Thoracic aorta (tissue), 2 donors: ENCODE results near the gene NDUFA13. TPM values are rescaled to one million over a fixed set of nuclear protein-coding genes. Genes with fewer than 3 reads are reported as not detected.

Source experiments
- ATAC-seq: fragments of 150-250 bp; one replicate; pipeline ENCODE4 v1.8.0; 2017; ENCODE audit warnings: low read depth; ENCODE audit not compliant: insufficient number of reproducible peaks, low FRiP score
- DNase-seq: peaks from one replicate; pipeline ENCODE4 v3.0.0-alpha.2; 2020; ENCODE audit warnings: low spot score
- H3K27ac ChIP-seq, 2 donors: fragments of 200-600 bp; sonication (generic); 1 replicate in 1 of 2; 2 replicates in 1 of 2; pipeline ENCODE4 v1.5.1; 2016; ENCODE audit warnings: mild to moderate bottlenecking in 2 of 2, moderate library complexity in 2 of 2
- H3K27me3 ChIP-seq: fragments of 200-600 bp; sonication (generic); replicated peaks from 2 replicates; pipeline ENCODE4 v1.6.0; 2016; ENCODE audit warnings: mild to moderate bottlenecking; ENCODE audit not compliant: insufficient read depth
- H3K36me3 ChIP-seq: fragments of 200-600 bp; sonication (generic); one replicate; pipeline ENCODE4 v1.5.1; 2016
- H3K4me1 ChIP-seq, 2 donors: fragments of 200-600 bp; sonication (generic); 1 replicate in 1 of 2; 2 replicates in 1 of 2; pipeline versions ENCODE4 v1.5.1 to v1.6.0; 2016; ENCODE audit warnings: low read depth in 2 of 2, mild to moderate bottlenecking in 1 of 2; ENCODE audit not compliant: control insufficient read depth in 1 of 2
- H3K4me3 ChIP-seq: fragments of 200-600 bp; sonication (generic); 2 replicates; pipeline ENCODE4 v1.5.1; 2016; ENCODE audit warnings: mild to moderate bottlenecking
- H3K9me3 ChIP-seq: fragments of 200-600 bp; sonication (generic); 2 replicates; pipeline ENCODE4 v1.5.1; 2016
- CTCF ChIP-seq: fragments of 200-600 bp; sonication (generic); IDR thresholded peaks from one replicate; pipeline ENCODE4 v1.5.1; 2019; ENCODE audit warnings: antibody characterized with exemption
- total RNA-seq, 2 donors: library from RNA; depleted of rRNA; stranded (reverse); fragments of >200 nt; gene quantifications; one replicate each; pipeline versions ENCODE4 v1.1.0 to v1.2.3, GENCODE V29; 2016

The NDUFA13 gene
- total RNA-seq, 2 donors from 2014 or later, result 15.5 to 60.8 TPM

DNA sequence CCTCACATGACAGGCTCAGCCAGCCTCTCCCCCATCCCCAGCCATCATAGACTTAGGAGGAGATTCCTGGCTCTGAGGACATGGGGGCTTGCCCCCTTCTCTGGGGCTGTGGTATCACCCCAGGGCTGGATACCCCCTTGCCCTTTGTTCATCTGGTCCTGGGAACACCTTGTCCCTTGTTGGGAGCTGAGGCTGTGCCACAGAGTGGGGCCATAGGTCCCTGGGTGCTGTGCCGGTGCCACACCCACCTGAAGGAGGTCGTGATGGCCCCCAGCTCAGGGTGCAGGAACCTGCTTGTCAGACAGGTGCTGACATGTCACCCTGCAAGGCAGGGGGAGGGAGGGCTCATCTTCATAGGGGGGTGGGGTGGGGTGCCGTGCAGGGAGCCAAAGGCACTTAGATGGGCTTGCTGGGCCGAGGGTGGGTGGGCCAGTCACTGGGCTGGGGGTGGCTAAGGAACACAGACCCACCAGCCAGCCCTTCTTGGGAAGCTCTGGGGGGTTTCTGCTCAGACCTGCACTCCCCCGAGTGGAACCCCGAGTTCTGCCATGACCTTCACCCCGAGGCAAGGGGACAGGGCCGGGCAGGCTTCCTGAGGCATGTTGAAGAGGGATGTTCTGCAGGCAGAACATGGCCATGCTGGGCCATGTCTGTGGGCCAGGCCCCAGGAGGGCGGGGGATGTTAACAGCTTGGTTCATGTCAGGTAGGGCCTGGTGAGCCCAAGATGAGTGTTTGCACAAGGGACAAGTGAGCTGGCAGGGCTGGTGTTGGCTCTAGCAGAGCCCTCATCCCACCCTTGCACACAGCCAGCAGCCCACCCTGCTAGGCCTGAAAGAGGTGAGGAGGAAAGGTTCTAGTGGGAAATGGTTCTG lies 28.7 kb upstream of the NDUFA13 start:
- Histone ChIP-seq H3K4me1 (peaks cover 23 to 38% of the 10 kb centered on the region in 2 donors), H3K27me3 (no peaks in the 10 kb centered on the region), H3K9me3 (no peaks in the 10 kb centered on the region), H3K27ac (peak overlapping the region; percentile 90 to 93), H3K36me3 (peaks cover under 1% of the 10 kb centered on the region), H3K4me3 (no peak overlapping the region)
- no peak for TF ChIP-seq CTCF
- DNase-seq, result no peak
- no peak for ATAC-seq

DNA sequence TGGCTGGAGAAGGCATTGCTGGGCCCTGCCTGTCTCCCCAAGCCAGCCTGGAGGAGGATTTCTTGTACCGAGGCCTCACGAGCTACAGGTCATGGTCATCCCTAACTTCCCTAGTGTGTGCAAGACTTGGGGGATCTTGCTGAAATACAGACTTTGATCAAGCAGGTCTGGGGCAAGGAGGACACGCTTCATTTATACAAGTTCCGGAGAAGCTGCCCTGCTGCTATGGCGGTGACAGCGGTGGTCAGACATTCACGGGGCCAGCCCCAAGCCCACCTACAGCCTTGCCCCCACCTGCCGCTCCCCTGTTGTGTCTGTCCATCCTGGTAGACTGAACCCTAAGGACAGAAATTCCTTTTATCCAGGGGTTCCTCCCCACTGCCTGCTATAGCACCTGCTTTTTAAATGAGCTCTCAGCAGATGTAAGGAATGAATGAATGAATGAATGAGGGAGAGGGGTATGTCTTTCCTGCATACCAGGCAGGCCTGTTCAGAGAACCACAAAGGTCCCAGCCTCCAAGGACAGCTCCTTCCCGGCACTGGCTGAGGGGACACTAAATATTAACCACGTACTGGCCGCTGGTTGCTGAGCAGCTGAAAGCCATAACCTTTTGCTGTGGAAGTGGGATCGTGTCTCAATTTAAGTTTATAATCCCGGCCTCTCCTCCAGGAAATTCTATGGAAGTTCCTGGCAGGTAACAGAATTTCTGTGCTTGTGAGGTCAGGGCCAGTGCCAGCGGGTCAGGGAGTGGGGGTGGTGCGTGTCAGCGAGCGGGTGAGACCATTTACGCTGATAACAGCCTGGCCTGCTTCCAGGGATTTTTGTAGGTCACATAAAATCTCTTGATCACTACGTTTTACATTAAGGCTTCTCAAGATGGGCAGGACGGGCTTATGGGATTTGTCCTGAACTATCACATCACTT lies 27.8 kb upstream of the NDUFA13 start:
- H3K27ac ChIP-seq, result peak overlapping the region; percentile 90 to 93
- peak overlapping the region; percentile 56 for H3K4me3 ChIP-seq
- no peaks in the 10 kb centered on the region for H3K27me3 ChIP-seq
- peaks cover 10% of the 10 kb centered on the region for H3K36me3 ChIP-seq
- no peak for ATAC-seq
- DNase-seq, result no peak
- peaks cover 23 to 38% of the 10 kb centered on the region in 2 donors for H3K4me1 ChIP-seq
- TF ChIP-seq CTCF, result no peak
- H3K9me3 ChIP-seq, result no peaks in the 10 kb centered on the region

DNA sequence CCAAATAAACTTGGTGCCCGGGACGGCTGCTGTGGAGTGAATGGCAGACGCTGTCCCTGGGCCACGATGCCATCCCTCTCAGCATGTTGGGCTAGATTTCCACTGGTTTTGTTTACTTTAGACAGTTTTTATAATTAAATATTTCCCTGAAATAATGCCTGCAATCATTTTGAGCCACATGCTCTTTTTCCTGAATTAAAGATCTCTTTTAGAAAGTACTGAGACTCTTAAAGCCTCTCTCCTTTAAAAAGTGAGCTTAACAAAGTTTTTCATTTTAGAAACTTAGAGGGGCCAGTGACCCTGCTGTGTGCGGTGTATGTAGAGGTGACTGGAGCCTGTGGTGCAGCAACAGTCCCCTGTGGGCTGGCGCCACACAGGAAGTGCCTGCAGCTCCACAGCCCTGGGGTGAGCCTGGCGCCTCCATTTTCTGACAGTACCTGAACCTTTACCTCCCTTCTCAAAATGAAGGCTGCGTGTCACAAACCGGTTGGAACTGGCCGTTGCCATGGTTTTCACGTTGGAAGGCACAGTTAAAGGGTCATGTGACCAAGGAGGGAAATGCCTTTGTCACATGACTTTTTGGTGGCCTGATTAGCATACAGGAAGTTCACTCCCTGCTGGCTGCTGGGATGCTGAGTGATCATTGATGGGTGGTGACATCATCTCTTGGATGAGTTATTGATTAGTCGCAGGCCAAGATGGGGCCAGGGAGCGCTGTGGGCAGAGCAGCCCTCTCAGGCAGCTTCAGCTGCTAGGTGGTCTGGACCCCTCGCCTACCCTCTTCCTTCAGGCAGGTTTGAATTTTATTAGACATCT lies 26.9 kb upstream of the NDUFA13 start:
- peaks cover 16% of the 10 kb centered on the region for H3K36me3 ChIP-seq
- no peaks in the 10 kb centered on the region for H3K9me3 ChIP-seq
- no peak for TF ChIP-seq CTCF
- DNase-seq, result peak; percentile 77
- peak; percentile 69 for ATAC-seq
- peak overlapping the region; percentile 90 to 93 for H3K27ac ChIP-seq
- peak overlapping the region; percentile 56 for H3K4me3 ChIP-seq
- H3K27me3 ChIP-seq, result no peaks in the 10 kb centered on the region
- peaks cover 23 to 38% of the 10 kb centered on the region in 2 donors for H3K4me1 ChIP-seq

- no peak for DNase-seq
- H3K9me3 ChIP-seq, result no peaks in the 10 kb centered on the region
- H3K27me3 ChIP-seq, result no peaks in the 10 kb centered on the region
- H3K4me1 ChIP-seq, result peaks cover 23 to 36% of the 10 kb centered on the region in 2 donors
- peaks cover 22% of the 10 kb centered on the region for H3K36me3 ChIP-seq
- TF ChIP-seq CTCF, result no peak
- H3K4me3 ChIP-seq, result peak overlapping the region; percentile 56
- peak overlapping the region; percentile 90 to 93 for H3K27ac ChIP-seq
- ATAC-seq, result no peak
These were observed 26.2 kb upstream of the NDUFA13 start for GRCh38 chr19:19489804-19490204.
